ENCODE data around the gene FAM53B. TPM values are rescaled to one million over a fixed set of nuclear protein-coding genes. Genes with fewer than 3 reads are reported as not detected.

Gene FAM53B
- total RNA-seq, 1 experiment from 2014 or later, result 18.3 TPM

DNA sequence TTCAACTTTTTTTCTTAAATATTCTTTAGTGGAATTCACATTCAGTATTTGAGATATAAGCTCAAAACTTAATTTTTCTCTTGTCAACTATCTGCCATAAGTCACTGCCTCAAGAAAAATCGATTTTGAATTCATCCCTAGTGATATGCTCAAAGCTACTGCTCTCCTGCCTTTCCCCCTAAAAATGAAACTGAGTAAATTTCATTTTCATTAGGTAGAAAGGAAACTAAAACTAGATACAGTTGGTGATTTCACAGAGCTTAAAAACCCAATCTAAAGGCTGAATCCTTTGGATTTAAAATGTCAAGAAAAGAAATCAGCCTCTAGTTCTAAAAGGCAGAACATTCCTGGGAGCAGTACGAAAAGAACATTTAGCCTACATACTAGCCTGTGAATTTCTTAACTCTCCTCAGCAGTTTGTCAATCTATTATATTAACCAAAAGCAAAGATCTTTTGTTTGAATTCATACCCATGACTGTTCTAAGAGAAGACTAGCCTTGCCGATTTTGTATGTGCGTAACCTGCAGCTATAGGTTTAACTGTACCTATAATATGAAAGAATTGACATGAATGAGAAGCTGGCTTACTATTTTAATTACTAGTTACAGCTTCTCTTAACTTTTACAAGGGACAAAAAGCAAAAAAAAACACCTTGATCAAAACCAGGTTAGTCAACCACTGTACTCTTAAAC, 4.9 kb upstream of the FAM53B start:
- no peak for TF ChIP-seq EZH2 (IDR thresholded peaks at IDR 0.05; ENCODE audit: borderline replicate concordance, low read depth, low read length, poor library complexity, severe bottlenecking)
- TF ChIP-seq, protein P1, sequence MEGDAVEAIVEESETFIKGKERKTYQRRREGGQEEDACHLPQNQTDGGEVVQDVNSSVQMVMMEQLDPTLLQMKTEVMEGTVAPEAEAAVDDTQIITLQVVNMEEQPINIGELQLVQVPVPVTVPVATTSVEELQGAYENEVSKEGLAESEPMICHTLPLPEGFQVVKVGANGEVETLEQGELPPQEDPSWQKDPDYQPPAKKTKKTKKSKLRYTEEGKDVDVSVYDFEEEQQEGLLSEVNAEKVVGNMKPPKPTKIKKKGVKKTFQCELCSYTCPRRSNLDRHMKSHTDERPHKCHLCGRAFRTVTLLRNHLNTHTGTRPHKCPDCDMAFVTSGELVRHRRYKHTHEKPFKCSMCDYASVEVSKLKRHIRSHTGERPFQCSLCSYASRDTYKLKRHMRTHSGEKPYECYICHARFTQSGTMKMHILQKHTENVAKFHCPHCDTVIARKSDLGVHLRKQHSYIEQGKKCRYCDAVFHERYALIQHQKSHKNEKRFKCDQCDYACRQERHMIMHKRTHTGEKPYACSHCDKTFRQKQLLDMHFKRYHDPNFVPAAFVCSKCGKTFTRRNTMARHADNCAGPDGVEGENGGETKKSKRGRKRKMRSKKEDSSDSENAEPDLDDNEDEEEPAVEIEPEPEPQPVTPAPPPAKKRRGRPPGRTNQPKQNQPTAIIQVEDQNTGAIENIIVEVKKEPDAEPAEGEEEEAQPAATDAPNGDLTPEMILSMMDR (conservative IDR thresholded peaks at IDR 0.05; ENCODE audit: low read depth, low read length), result no peak
- POLR2A ChIA-PET (ENCODE audit: low non-redundant PET), result no interaction called here
- Histone ChIP-seq H3K36me3 (ENCODE audit: insufficient read depth, low read length, poor library complexity, severe bottlenecking) (peaks cover 8% of the 10 kb centered on the region), H3K4me1 (ENCODE audit: insufficient read depth, low read length, poor library complexity, severe bottlenecking) (no peaks in the 10 kb centered on the region), H3K27me3 (replicated peaks; ENCODE audit: insufficient read depth, low read depth, low read length, poor library complexity) (no peaks in the 10 kb centered on the region), H3K9me3 (ENCODE audit: low read depth, low read length, poor library complexity, severe bottlenecking) (no peaks in the 10 kb centered on the region), H3K4me3 (ENCODE audit: low read depth, low read length, poor library complexity, severe bottlenecking) (no peak overlapping the region), H3K27ac (ENCODE audit: low read depth, low read length, poor library complexity, severe bottlenecking) (no peak overlapping the region)
- intact Hi-C loops (cut with micrococcal nuclease; ENCODE audit: unreplicated experiment), result no loop called here
- BruUV-seq (replicated peaks), result no TSS peak
- DNase-seq (ENCODE audit: low spot score), result no peak
- CTCF ChIA-PET, result interaction anchor here (0.6 kb wide), 1 partner anchor 150 kb away, joined by 3 read pairs; no protein-coding TSS in a partner anchor

DNA sequence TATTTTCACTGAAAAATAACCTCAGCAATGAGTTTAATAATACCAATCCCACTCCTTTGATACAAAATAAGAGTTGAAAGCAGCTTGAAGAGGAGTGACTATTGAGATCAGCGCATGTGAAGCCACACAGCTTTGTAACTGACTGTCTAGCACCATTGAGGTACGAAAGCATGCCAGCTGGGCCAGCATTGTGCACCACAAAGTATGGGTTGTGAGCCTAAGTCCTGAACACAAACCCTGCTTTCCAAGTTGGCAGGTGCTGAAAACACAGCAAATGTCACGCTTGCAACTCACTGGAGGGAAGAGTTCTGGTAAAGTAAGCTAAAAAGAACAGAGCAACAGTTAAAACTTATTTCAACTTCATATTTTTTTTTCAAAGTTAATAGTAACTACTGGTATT, 4.0 kb upstream of the FAM53B start:
- no peaks in the 10 kb centered on the region for H3K9me3 ChIP-seq (ENCODE audit: low read depth, low read length, poor library complexity, severe bottlenecking)
- BruUV-seq (replicated peaks), result no TSS peak
- CTCF ChIA-PET, result no interaction called here
- H3K36me3 ChIP-seq (ENCODE audit: insufficient read depth, low read length, poor library complexity, severe bottlenecking), result peaks cover 5% of the 10 kb centered on the region
- POLR2A ChIA-PET (ENCODE audit: low non-redundant PET), result no interaction called here
- H3K4me1 ChIP-seq (ENCODE audit: insufficient read depth, low read length, poor library complexity, severe bottlenecking), result no peaks in the 10 kb centered on the region
- no peaks in the 10 kb centered on the region for H3K27me3 ChIP-seq (replicated peaks; ENCODE audit: insufficient read depth, low read depth, low read length, poor library complexity)
- no peak for DNase-seq (ENCODE audit: low spot score)
- no peak overlapping the region for H3K27ac ChIP-seq (ENCODE audit: low read depth, low read length, poor library complexity, severe bottlenecking)
- intact Hi-C loops (cut with micrococcal nuclease; ENCODE audit: unreplicated experiment), result no loop called here
- TF ChIP-seq EZH2 (IDR thresholded peaks at IDR 0.05; ENCODE audit: borderline replicate concordance, low read depth, low read length, poor library complexity, severe bottlenecking), result no peak
- TF ChIP-seq, protein P1 (conservative IDR thresholded peaks at IDR 0.05; ENCODE audit: low read depth, low read length), result no peak
- H3K4me3 ChIP-seq (ENCODE audit: low read depth, low read length, poor library complexity, severe bottlenecking), result no peak overlapping the region

DNA sequence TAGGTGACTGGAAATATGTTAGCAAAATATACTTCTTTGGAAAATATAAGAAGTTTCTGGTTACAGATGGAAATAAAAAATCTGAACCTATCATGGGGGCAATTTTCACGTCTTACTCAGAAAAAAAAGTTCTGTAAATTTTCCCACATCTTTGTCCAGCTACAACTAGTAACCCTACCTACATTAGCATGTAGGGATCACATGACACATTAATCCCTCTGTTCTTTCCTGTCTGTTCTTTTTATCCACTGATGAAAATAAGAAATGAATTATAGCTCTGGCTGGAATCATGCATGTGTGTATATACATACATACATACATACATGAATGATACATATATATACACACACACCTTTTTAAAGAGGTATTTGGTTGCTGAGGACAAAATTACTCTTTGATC, 3.6 kb upstream of the FAM53B start:
- ChIA-PET POLR2A (ENCODE audit: low non-redundant PET) (no interaction called here), CTCF (no interaction called here)
- DNase-seq (ENCODE audit: low spot score), result no peak
- intact Hi-C loops (cut with micrococcal nuclease; ENCODE audit: unreplicated experiment), result no loop called here
- BruUV-seq (replicated peaks), result no TSS peak
- Histone ChIP-seq H3K27me3 (replicated peaks; ENCODE audit: insufficient read depth, low read depth, low read length, poor library complexity) (no peaks in the 10 kb centered on the region), H3K36me3 (ENCODE audit: insufficient read depth, low read length, poor library complexity, severe bottlenecking) (peaks cover 5% of the 10 kb centered on the region), H3K27ac (ENCODE audit: low read depth, low read length, poor library complexity, severe bottlenecking) (no peak overlapping the region), H3K4me3 (ENCODE audit: low read depth, low read length, poor library complexity, severe bottlenecking) (no peak overlapping the region), H3K9me3 (ENCODE audit: low read depth, low read length, poor library complexity, severe bottlenecking) (no peaks in the 10 kb centered on the region), H3K4me1 (ENCODE audit: insufficient read depth, low read length, poor library complexity, severe bottlenecking) (no peaks in the 10 kb centered on the region)
- TF ChIP-seq EZH2 (IDR thresholded peaks at IDR 0.05; ENCODE audit: borderline replicate concordance, low read depth, low read length, poor library complexity, severe bottlenecking), result no peak
- TF ChIP-seq, protein P1 (conservative IDR thresholded peaks at IDR 0.05; ENCODE audit: low read depth, low read length), result no peak

Measured in A673 (cell line).